Liver (tissue), 9 donors: ENCODE measurements around the gene LMOD3. TPM values are rescaled to one million over a fixed set of nuclear protein-coding genes. Genes with fewer than 3 reads are reported as not detected.

Source experiments
- DNase-seq: peaks from one replicate; pipeline ENCODE4 v3.0.0-alpha.2; 2017; ENCODE audit warnings: low spot score
- H3K27ac ChIP-seq, 2 donors: one replicate each; pipeline ENCODE4 v1.7.0; 2013; ENCODE audit warnings: inconsistent platforms in 2 of 2, low read length in 2 of 2, control low read depth in 1 of 2, low read depth in 1 of 2, mild to moderate bottlenecking in 1 of 2
- H3K27me3 ChIP-seq, 4 donors: one replicate each; pipeline versions ENCODE4 v1.6.1 to v1.7.0; 2013; ENCODE audit warnings: low read length in 3 of 4, inconsistent platforms in 1 of 4, mild to moderate bottlenecking in 1 of 4, moderate library complexity in 1 of 4; ENCODE audit not compliant: control insufficient read depth in 4 of 4, insufficient read depth in 4 of 4
- H3K36me3 ChIP-seq, 4 donors: one replicate each; pipeline versions ENCODE4 v1.6.1 to v1.7.0; 2013; ENCODE audit warnings: low read length in 3 of 4, mild to moderate bottlenecking in 3 of 4, low read depth in 1 of 4, moderate library complexity in 1 of 4; ENCODE audit not compliant: control insufficient read depth in 4 of 4, insufficient read depth in 3 of 4
- H3K4me1 ChIP-seq, 4 donors: one replicate each; pipeline versions ENCODE4 v1.6.1 to v1.7.0; 2013; ENCODE audit warnings: low read length in 3 of 4, mild to moderate bottlenecking in 3 of 4, moderate library complexity in 1 of 4; ENCODE audit not compliant: control insufficient read depth in 4 of 4, insufficient read depth in 4 of 4
- H3K4me3 ChIP-seq, 3 donors: one replicate each; pipeline versions ENCODE4 v1.6.1 to v1.7.0; 2013; ENCODE audit warnings: low read length in 3 of 3, control low read depth in 1 of 3, low read depth in 1 of 3, mild to moderate bottlenecking in 1 of 3
- H3K9ac ChIP-seq, 2 donors: one replicate each; pipeline ENCODE4 v1.7.0; 2013; ENCODE audit warnings: low read length in 2 of 2, mild to moderate bottlenecking in 2 of 2, moderate library complexity in 2 of 2, control low read depth in 1 of 2, low read depth in 1 of 2
- H3K9me3 ChIP-seq, 4 donors: one replicate each; pipeline versions ENCODE4 v1.6.1 to v1.7.0; 2013; ENCODE audit warnings: low read length in 3 of 4; ENCODE audit not compliant: control insufficient read depth in 4 of 4
- ATF3 ChIP-seq: IDR thresholded peaks from 2 replicates; pipeline ENCODE4 v1.6.1; 2016; ENCODE audit warnings: antibody characterized with exemption
- CTCF ChIP-seq: fragments of 150-350 bp; IDR thresholded peaks from 2 replicates; pipeline ENCODE4 v1.5.1; 2017; ENCODE audit warnings: improper control_type of control experiment, low read depth, low read length; ENCODE audit not compliant: missing input control
- FOXA1 ChIP-seq: IDR thresholded peaks from 2 replicates; pipeline ENCODE4 v1.6.1; 2016; ENCODE audit warnings: antibody characterized with exemption
- FOXA2 ChIP-seq: IDR thresholded peaks from 2 replicates; pipeline ENCODE4 v1.6.1; 2016; ENCODE audit warnings: antibody characterized with exemption
- GABPA ChIP-seq, 2 donors: IDR thresholded peaks in 1 of 2; conservative IDR thresholded peaks in 1 of 2; 2 replicates each; pipeline ENCODE4 v1.6.1; 2016; ENCODE audit warnings: antibody characterized with exemption in 2 of 2, mild to moderate bottlenecking in 1 of 2, moderate library complexity in 1 of 2
- HNF4A ChIP-seq, 2 donors: conservative IDR thresholded peaks; 2 replicates each; pipeline ENCODE4 v1.6.1; 2016; ENCODE audit warnings: antibody characterized with exemption in 2 of 2, mild to moderate bottlenecking in 2 of 2
- HNF4G ChIP-seq: IDR thresholded peaks from 2 replicates; pipeline ENCODE4 v1.6.1; 2016; ENCODE audit warnings: antibody characterized with exemption
- JUND ChIP-seq, 2 donors: IDR thresholded peaks; 2 replicates each; pipeline ENCODE4 v1.6.1; 2016; ENCODE audit warnings: antibody characterized with exemption in 2 of 2
- NR2F2 ChIP-seq: IDR thresholded peaks from 2 replicates; pipeline ENCODE4 v1.6.1; 2016; ENCODE audit warnings: antibody characterized with exemption
- RXRA ChIP-seq, 2 donors: IDR thresholded peaks; 2 replicates each; pipeline ENCODE4 v1.6.1; 2017 to 2018; ENCODE audit warnings: antibody characterized with exemption in 2 of 2, mild to moderate bottlenecking in 1 of 2
- SP1 ChIP-seq: IDR thresholded peaks from 2 replicates; pipeline ENCODE4 v1.6.1; 2018; ENCODE audit warnings: antibody characterized with exemption, mild to moderate bottlenecking
- TAF1 ChIP-seq: conservative IDR thresholded peaks from 2 replicates; pipeline ENCODE4 v1.6.1; 2016; ENCODE audit warnings: antibody characterized with exemption, mild to moderate bottlenecking
- WGBS: extraction: QIAGEN DNeasy Blood & Tissue Kit; methylation state at CpG from one replicate; pipeline ENCODE4 v1.1.7; 2013; 5-methylcytosine and 5-hydroxymethylcytosine counted together
- polyA plus RNA-seq, 2 donors: library from polyadenylated mRNA; stranded (reverse) in 1 of 2; unstranded in 1 of 2; fragments of 200-250 nt in 1 of 2; fragments of >200 nt in 1 of 2; fragmentation: Nextera tagmentation in 1 of 2; extraction: Ambion mirVana in 1 of 2; gene quantifications; one replicate each; pipeline versions ENCODE4 v1.2.1 to v1.2.3, GENCODE V29; 2013 to 2015
- total RNA-seq, 2 donors: library from RNA; depleted of rRNA; stranded (reverse); fragments of >200 nt; gene quantifications; one replicate each; pipeline ENCODE4 v1.2.3, GENCODE V29; 2014
- TF ChIP-seq, protein P1 (sequence below): IDR thresholded peaks from 2 replicates; pipeline ENCODE4 v1.6.1; 2016; ENCODE audit warnings: antibody characterized with exemption
- TF ChIP-seq, protein P2 (sequence below): IDR thresholded peaks from 2 replicates; pipeline ENCODE4 v1.6.1; 2016; ENCODE audit warnings: antibody characterized with exemption, mild to moderate bottlenecking
- TF ChIP-seq, protein P3 (sequence below): IDR thresholded peaks from 2 replicates; pipeline ENCODE4 v1.6.1; 2016; ENCODE audit warnings: antibody characterized with exemption
- donor health status: healthy.
- donor health status: healthy.
- donor health status: healthy.
- donor health status: healthy.
- donor health status: healthy.

The LMOD3 gene
- total and polyA plus RNA-seq, 4 donors = 0.02 to 0.04 TPM; not detected in 2

- TF ChIP-seq CTCF (no peak), FOXA1 (no peak), TAF1 (no peak), ATF3 (no peak), HNF4G (no peak)
Observed at GRCh38 chr3:69126216-69126615, 3.8 kb upstream of the LMOD3 start (continued).

DNA sequence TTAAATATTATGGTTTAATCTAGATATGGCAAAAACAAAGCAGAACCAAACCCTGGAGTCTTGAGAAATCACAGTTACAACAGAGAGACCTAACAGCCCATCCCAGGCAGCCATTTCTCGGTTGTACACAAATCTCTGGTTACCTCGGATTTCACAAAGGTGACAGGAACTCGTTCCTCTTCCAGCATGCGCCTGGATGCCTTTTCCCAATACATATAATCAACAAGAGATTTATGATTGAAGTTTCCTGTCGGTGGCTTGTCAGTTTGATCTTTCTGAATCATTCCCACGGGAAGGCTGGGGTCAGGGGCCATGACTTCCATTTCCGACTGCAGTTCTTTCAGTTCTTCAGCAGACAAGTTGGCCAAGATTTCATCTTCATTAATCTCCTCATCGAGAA is 445 bp downstream of the LMOD3 start:
- Histone ChIP-seq H3K4me3 (no peak overlapping the region), H3K4me1 (no peaks in the 10 kb centered on the region), H3K36me3 (no peaks in the 10 kb centered on the region), H3K27me3 (no peaks in the 10 kb centered on the region), H3K9ac (no peak overlapping the region), H3K9me3 (no peaks in the 10 kb centered on the region), H3K27ac (no peak overlapping the region)
- 57% methylated on average over 8 of the region's 8 CpGs for WGBS
- no peak for DNase-seq
- TF ChIP-seq, protein P1, sequence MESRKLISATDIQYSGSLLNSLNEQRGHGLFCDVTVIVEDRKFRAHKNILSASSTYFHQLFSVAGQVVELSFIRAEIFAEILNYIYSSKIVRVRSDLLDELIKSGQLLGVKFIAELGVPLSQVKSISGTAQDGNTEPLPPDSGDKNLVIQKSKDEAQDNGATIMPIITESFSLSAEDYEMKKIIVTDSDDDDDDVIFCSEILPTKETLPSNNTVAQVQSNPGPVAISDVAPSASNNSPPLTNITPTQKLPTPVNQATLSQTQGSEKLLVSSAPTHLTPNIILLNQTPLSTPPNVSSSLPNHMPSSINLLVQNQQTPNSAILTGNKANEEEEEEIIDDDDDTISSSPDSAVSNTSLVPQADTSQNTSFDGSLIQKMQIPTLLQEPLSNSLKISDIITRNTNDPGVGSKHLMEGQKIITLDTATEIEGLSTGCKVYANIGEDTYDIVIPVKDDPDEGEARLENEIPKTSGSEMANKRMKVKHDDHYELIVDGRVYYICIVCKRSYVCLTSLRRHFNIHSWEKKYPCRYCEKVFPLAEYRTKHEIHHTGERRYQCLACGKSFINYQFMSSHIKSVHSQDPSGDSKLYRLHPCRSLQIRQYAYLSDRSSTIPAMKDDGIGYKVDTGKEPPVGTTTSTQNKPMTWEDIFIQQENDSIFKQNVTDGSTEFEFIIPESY = no peak
- TF ChIP-seq HNF4G (no peak), SP1 (no peak), FOXA2 (no peak), HNF4A (conservative IDR thresholded peaks at IDR 0.05) (no peak), ATF3 (no peak), JUND (IDR thresholded peaks at IDR 0.05) (no peak), TAF1 (no peak), GABPA (IDR thresholded peaks at IDR 0.05 in 1 of 2, conservative IDR thresholded peaks at IDR 0.05 in 1 of 2) (no peak)
- TF ChIP-seq, protein P2, sequence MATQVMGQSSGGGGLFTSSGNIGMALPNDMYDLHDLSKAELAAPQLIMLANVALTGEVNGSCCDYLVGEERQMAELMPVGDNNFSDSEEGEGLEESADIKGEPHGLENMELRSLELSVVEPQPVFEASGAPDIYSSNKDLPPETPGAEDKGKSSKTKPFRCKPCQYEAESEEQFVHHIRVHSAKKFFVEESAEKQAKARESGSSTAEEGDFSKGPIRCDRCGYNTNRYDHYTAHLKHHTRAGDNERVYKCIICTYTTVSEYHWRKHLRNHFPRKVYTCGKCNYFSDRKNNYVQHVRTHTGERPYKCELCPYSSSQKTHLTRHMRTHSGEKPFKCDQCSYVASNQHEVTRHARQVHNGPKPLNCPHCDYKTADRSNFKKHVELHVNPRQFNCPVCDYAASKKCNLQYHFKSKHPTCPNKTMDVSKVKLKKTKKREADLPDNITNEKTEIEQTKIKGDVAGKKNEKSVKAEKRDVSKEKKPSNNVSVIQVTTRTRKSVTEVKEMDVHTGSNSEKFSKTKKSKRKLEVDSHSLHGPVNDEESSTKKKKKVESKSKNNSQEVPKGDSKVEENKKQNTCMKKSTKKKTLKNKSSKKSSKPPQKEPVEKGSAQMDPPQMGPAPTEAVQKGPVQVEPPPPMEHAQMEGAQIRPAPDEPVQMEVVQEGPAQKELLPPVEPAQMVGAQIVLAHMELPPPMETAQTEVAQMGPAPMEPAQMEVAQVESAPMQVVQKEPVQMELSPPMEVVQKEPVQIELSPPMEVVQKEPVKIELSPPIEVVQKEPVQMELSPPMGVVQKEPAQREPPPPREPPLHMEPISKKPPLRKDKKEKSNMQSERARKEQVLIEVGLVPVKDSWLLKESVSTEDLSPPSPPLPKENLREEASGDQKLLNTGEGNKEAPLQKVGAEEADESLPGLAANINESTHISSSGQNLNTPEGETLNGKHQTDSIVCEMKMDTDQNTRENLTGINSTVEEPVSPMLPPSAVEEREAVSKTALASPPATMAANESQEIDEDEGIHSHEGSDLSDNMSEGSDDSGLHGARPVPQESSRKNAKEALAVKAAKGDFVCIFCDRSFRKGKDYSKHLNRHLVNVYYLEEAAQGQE = no peak

DNA sequence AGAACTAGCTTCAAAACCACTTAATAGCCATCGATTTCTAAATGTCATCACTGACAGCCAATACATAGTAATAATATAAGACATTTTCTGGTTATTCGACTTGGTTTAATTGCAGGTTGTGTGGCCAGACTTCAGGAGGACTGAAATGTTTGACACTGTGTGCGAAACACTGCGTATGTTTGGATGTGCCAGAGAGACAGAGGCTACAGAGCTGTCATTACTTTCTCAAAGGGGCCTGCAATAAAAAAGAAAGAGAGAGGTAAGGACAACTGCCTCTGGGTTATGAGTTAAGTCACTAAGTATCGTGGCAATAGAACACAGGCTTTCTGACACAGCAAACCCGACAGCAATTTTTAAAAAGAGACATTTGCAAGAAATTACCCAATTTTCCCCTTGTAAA is 882 bp downstream of the LMOD3 start:
- DNase-seq = no peak
- Histone ChIP-seq H3K36me3 (no peaks in the 10 kb centered on the region), H3K9me3 (no peaks in the 10 kb centered on the region), H3K4me3 (no peak overlapping the region), H3K27ac (no peak overlapping the region), H3K27me3 (no peaks in the 10 kb centered on the region), H3K9ac (no peak overlapping the region), H3K4me1 (no peaks in the 10 kb centered on the region)
- WGBS = 84% methylated on average over 6 of the region's 6 CpGs
- TF ChIP-seq TAF1 = no peak
- TF ChIP-seq, protein P2 = no peak
- TF ChIP-seq, protein P3, sequence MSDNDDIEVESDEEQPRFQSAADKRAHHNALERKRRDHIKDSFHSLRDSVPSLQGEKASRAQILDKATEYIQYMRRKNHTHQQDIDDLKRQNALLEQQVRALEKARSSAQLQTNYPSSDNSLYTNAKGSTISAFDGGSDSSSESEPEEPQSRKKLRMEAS = no peak
- TF ChIP-seq HNF4A (conservative IDR thresholded peaks at IDR 0.05) = no peak
- no peak for TF ChIP-seq NR2F2
- no peak for TF ChIP-seq CTCF
- TF ChIP-seq HNF4G = no peak
- TF ChIP-seq FOXA1 = no peak
- TF ChIP-seq GABPA (IDR thresholded peaks at IDR 0.05 in 1 of 2, conservative IDR thresholded peaks at IDR 0.05 in 1 of 2) = no peak
- TF ChIP-seq SP1 = no peak
- no peak for TF ChIP-seq RXRA (IDR thresholded peaks at IDR 0.05)
